HCT116 (cell line): ENCODE results near the gene CXCR6. TPM values are rescaled to one million over a fixed set of nuclear protein-coding genes. Genes with fewer than 3 reads are reported as not detected.

ENCODE experiments used
- ATAC-seq: fragments of 200-7000 bp; cut with Tn5 transposase; 2 replicates; pipeline ENCODE4 v1.9.1; 2020; ENCODE audit warnings: mild to moderate bottlenecking, moderate library complexity
- BruUV-seq: library from RNA; stranded (reverse); fragments of 400-500 nt; replicated peaks from 2 replicates; lab custom pipeline; 2021; lab: Mats Ljungman, UMichigan
- CTCF ChIA-PET: fragments of 300-600 bp; sonication (Branson Sonifier 250); formaldehyde crosslinking; loops from one replicate; lab custom pipeline; 2021; ENCODE audit warnings: antibody characterized with exemption; lab: Charles Lee
- POLR2A ChIA-PET: fragments of 300-600, 350-600 bp; sonication (Branson Sonifier 250); formaldehyde crosslinking; loops from one replicate; lab custom pipeline; 2021; ENCODE audit warnings: antibody characterized with exemption; lab: Charles Lee
- RAD21 ChIA-PET, 2 experiments: fragments of 300-600 bp; sonication (Branson Sonifier 250); formaldehyde crosslinking; loops; one replicate each; lab custom pipeline; 2023; ENCODE audit warnings: low total read pairs in 2 of 2; ENCODE audit not compliant: uncharacterized antibody in 2 of 2, unreplicated experiment in 2 of 2, low non-redundant PET in 1 of 2; lab: Charles Lee
- DNase-seq: peaks from one replicate; pipeline ENCODE4 v3.0.0-alpha.2; 2010; ENCODE audit warnings: low read depth, low spot score
- H2AFZ ChIP-seq: fragments of 200-600 bp; shearing (Covaris generic), sonication (generic); 2 replicates; pipeline ENCODE4 v1.6.1; 2017; ENCODE audit warnings: low read depth, mixed run types, mixed read lengths, antibody characterized with exemption, low read length; ENCODE audit not compliant: poor library complexity, severe bottlenecking
- H3K27ac ChIP-seq: 2 replicates; pipeline ENCODE4 v1.5.1; 2012; ENCODE audit warnings: low read depth, low read length
- H3K27me3 ChIP-seq: fragments of 200-600 bp; sonication (generic); 2 replicates; pipeline ENCODE4 v1.6.1; 2016; ENCODE audit warnings: mixed run types, low read length, mixed read lengths; ENCODE audit not compliant: insufficient read depth
- H3K36me3 ChIP-seq, 2 experiments: fragments of 200-500 bp in 1 of 2; fragments of 200-600 bp in 1 of 2; sonication (Bioruptor generic) in 1 of 2; sonication (generic) in 1 of 2; 2 replicates each; pipeline versions ENCODE4 v1.5.1 to v1.6.1; 2014 to 2016; ENCODE audit warnings: low read length in 2 of 2, inconsistent platforms in 1 of 2, mixed read lengths in 1 of 2, mixed run types in 1 of 2; ENCODE audit not compliant: insufficient read depth in 2 of 2, control insufficient read depth in 1 of 2
- H3K4me1 ChIP-seq, 2 experiments: fragments of 200-600 bp in 1 of 2; sonication (generic) in 1 of 2; 2 replicates each; pipeline versions ENCODE4 v1.5.1 to v1.6.1; 2012 to 2017; ENCODE audit warnings: low read length in 2 of 2, inconsistent platforms in 1 of 2, mild to moderate bottlenecking in 1 of 2, mixed read lengths in 1 of 2, mixed run types in 1 of 2, moderate library complexity in 1 of 2; ENCODE audit not compliant: insufficient read depth in 2 of 2, control insufficient read depth in 1 of 2
- H3K4me2 ChIP-seq: fragments of 200-600 bp; sonication (generic); 2 replicates; pipeline ENCODE4 v1.6.1; 2017; ENCODE audit warnings: mixed run types, low read length, mixed read lengths
- H3K4me3 ChIP-seq, 2 experiments: fragments of 200-600 bp in 1 of 2; sonication (generic) in 1 of 2; replicated peaks in 1 of 2; 2 replicates each; pipeline ENCODE4 v1.5.1; 2011 to 2016; ENCODE audit warnings: low read length in 2 of 2, control low read depth in 1 of 2, low read depth in 1 of 2, mild to moderate bottlenecking in 1 of 2, mixed read lengths in 1 of 2, mixed run types in 1 of 2
- H3K79me2 ChIP-seq: fragments of 200-600 bp; sonication (generic); 2 replicates; pipeline ENCODE4 v1.6.1; 2017; ENCODE audit warnings: mild to moderate bottlenecking, mixed run types, low read length, moderate library complexity, mixed read lengths; ENCODE audit not compliant: insufficient read depth
- H3K9ac ChIP-seq: fragments of 200-600 bp; sonication (generic); 2 replicates; pipeline ENCODE4 v1.6.1; 2016; ENCODE audit warnings: low read length, mixed read lengths
- H3K9me2 ChIP-seq: fragments of 200-600 bp; sonication (generic), shearing (Covaris generic); 2 replicates; pipeline ENCODE4 v1.6.1; 2017; ENCODE audit warnings: mixed run types, mild to moderate bottlenecking, moderate library complexity; ENCODE audit not compliant: insufficient read depth
- H3K9me3 ChIP-seq, 2 experiments: fragments of 200-500 bp in 1 of 2; fragments of 200-600 bp in 1 of 2; sonication (Bioruptor generic) in 1 of 2; sonication (generic) in 1 of 2; 2 replicates each; pipeline ENCODE4 v1.6.1; 2014 to 2017; ENCODE audit warnings: low read length in 2 of 2, mixed read lengths in 2 of 2, inconsistent platforms in 1 of 2, low read depth in 1 of 2, mild to moderate bottlenecking in 1 of 2, mixed run types in 1 of 2, moderate library complexity in 1 of 2; ENCODE audit not compliant: control insufficient read depth in 1 of 2, insufficient read depth in 1 of 2
- H4K20me1 ChIP-seq: fragments of 200-600 bp; sonication (generic), shearing (Covaris generic); 2 replicates; pipeline ENCODE4 v1.6.1; 2017; ENCODE audit warnings: mixed run types, mild to moderate bottlenecking, moderate library complexity; ENCODE audit not compliant: insufficient read depth
- EZH2 ChIP-seq: fragments of 200-600 bp; sonication (generic); IDR thresholded peaks from 2 replicates; pipeline ENCODE4 v1.6.1; 2017; ENCODE audit warnings: antibody characterized with exemption, mixed run types
- SIN3A ChIP-seq: IDR thresholded peaks from 2 replicates; pipeline ENCODE4 v1.6.1; 2012; ENCODE audit warnings: low read depth
- ZFX ChIP-seq: fragments of 450-650 bp; IDR thresholded peaks from 2 replicates; pipeline ENCODE4 v1.6.1; 2017
- intact Hi-C: fragments of 100-400 bp; cut with micrococcal nuclease; formaldehyde crosslinking; loops from 2 replicates; pipeline ENCODE4 v1.10.0; 2022
- total RNA-seq: library from RNA; stranded (reverse); gene quantifications from one replicate; pipeline ENCODE4 v1.2.1, GENCODE V29; 2021; ENCODE audit not compliant: unreplicated experiment
- TF ChIP-seq, protein P1 (sequence below), 3 experiments: fragments of 200-600 bp in 1 of 3; sonication (generic) in 1 of 3; IDR thresholded peaks in 2 of 3; conservative IDR thresholded peaks in 1 of 3; 2 replicates each; pipeline ENCODE4 v1.5.1; 2012 to 2017; ENCODE audit warnings: low read depth in 2 of 3, low read length in 2 of 3, antibody characterized with exemption in 1 of 3, borderline replicate concordance in 1 of 3, control low read depth in 1 of 3, mild to moderate bottlenecking in 1 of 3, mixed read lengths in 1 of 3, mixed run types in 1 of 3, moderate library complexity in 1 of 3; ENCODE audit not compliant: insufficient read depth in 1 of 3
- TF ChIP-seq, protein P2 (sequence below): IDR thresholded peaks from 2 replicates; pipeline ENCODE4 v1.6.1; 2012

Gene CXCR6
- total RNA-seq, 1 experiment from 2014 or later = not detected

GRCh38 chr3:45939341-45939771, 3.9 kb upstream of the CXCR6 start:
- ATAC-seq (peak; percentile 35), DNase-seq (no peak)
- H3K27me3 ChIP-seq = no peaks in the 10 kb centered on the region
- no TSS peak for BruUV-seq
- H3K4me1 ChIP-seq = peaks cover 0 to 6% of the 10 kb centered on the region in 2 experiments; a peak in 1 of 4 replicates
- no peaks in the 10 kb centered on the region for H3K79me2 ChIP-seq
- TF ChIP-seq EZH2 (no peak), ZFX (no peak), SIN3A (no peak)
- TF ChIP-seq, protein P1, sequence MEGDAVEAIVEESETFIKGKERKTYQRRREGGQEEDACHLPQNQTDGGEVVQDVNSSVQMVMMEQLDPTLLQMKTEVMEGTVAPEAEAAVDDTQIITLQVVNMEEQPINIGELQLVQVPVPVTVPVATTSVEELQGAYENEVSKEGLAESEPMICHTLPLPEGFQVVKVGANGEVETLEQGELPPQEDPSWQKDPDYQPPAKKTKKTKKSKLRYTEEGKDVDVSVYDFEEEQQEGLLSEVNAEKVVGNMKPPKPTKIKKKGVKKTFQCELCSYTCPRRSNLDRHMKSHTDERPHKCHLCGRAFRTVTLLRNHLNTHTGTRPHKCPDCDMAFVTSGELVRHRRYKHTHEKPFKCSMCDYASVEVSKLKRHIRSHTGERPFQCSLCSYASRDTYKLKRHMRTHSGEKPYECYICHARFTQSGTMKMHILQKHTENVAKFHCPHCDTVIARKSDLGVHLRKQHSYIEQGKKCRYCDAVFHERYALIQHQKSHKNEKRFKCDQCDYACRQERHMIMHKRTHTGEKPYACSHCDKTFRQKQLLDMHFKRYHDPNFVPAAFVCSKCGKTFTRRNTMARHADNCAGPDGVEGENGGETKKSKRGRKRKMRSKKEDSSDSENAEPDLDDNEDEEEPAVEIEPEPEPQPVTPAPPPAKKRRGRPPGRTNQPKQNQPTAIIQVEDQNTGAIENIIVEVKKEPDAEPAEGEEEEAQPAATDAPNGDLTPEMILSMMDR (IDR thresholded peaks at IDR 0.05 in 2 of 3, conservative IDR thresholded peaks at IDR 0.05 in 1 of 3; ENCODE audit: borderline replicate concordance in 1 of 3, insufficient read depth in 1 of 3, low read depth in 2 of 3, low read length in 2 of 3) = no peak
- TF ChIP-seq, protein P2, sequence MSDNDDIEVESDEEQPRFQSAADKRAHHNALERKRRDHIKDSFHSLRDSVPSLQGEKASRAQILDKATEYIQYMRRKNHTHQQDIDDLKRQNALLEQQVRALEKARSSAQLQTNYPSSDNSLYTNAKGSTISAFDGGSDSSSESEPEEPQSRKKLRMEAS = 0 out of 2 replicates have a peak, but pooled peaks have one; percentile 6
- peaks cover 8% of the 10 kb centered on the region in 2 experiments; a peak in 1 of 4 replicates for H3K36me3 ChIP-seq
- ChIA-PET CTCF (interaction anchor here (0.9 to 2.7 kb wide), 16 partner anchors 9 to 488 kb away, joined by 3 to 38 read pairs (median 4); partner anchors contain the start of gene CCR1), POLR2A (interaction anchor here (0.8 kb wide), 1 partner anchor 439 kb away, joined by 3 read pairs; no protein-coding TSS in a partner anchor), RAD21 (interaction anchor here (0.6 to 1.7 kb wide), 5 partner anchors 137 to 439 kb away, joined by 3 to 5 read pairs (median 5); no protein-coding TSS in a partner anchor)
- no peaks in the 10 kb centered on the region for H3K9me3 ChIP-seq
- no peak overlapping the region for H3K27ac ChIP-seq
- H3K9ac ChIP-seq = no peak overlapping the region
- H3K9me2 ChIP-seq = no peaks in the 10 kb centered on the region
- H3K4me2 ChIP-seq = no peak overlapping the region
- H2AFZ ChIP-seq = no peak overlapping the region
- intact Hi-C loops = loop anchor here (5.0 to 10.0 kb wide), 2 partner anchors 275 to 618 kb away; no protein-coding TSS in a partner anchor
- H3K4me3 ChIP-seq = no peak overlapping the region
- H4K20me1 ChIP-seq = no peaks in the 10 kb centered on the region
